Duodenal mucosa (tissue), 2 donors: Measurements from ENCODE around the gene WNT8B.

Source experiments
- H3K27ac ChIP-seq: one replicate; pipeline ENCODE4 v1.7.0; 2013; ENCODE audit warnings: low read depth, low read length
- H3K27me3 ChIP-seq, 2 donors: one replicate each; pipeline ENCODE4 v1.7.0; 2013; ENCODE audit warnings: low read length in 2 of 2, control low read depth in 1 of 2; ENCODE audit not compliant: insufficient read depth in 2 of 2, control insufficient read depth in 1 of 2
- H3K36me3 ChIP-seq, 2 donors: one replicate each; pipeline ENCODE4 v1.7.0; 2013; ENCODE audit warnings: low read length in 2 of 2, control low read depth in 1 of 2; ENCODE audit not compliant: insufficient read depth in 2 of 2, control insufficient read depth in 1 of 2
- H3K4me1 ChIP-seq, 2 donors: one replicate each; pipeline ENCODE4 v1.7.0; 2013; ENCODE audit warnings: low read length in 2 of 2, control low read depth in 1 of 2; ENCODE audit not compliant: insufficient read depth in 2 of 2, control insufficient read depth in 1 of 2
- H3K4me3 ChIP-seq, 2 donors: one replicate each; pipeline ENCODE4 v1.7.0; 2013; ENCODE audit warnings: low read length in 2 of 2, low read depth in 1 of 2
- H3K9ac ChIP-seq, 2 donors: one replicate each; pipeline ENCODE4 v1.7.0; 2013; ENCODE audit warnings: low read length in 2 of 2, low read depth in 1 of 2
- H3K9me3 ChIP-seq, 2 donors: one replicate each; pipeline ENCODE4 v1.7.0; 2013; ENCODE audit warnings: low read length in 2 of 2, control low read depth in 1 of 2; ENCODE audit not compliant: control insufficient read depth in 1 of 2

Gene WNT8B

GRCh38 chr10:100510533-100511308 is 47.9 kb downstream of the WNT8B start:
- Histone ChIP-seq H3K27me3 (no peaks in the 10 kb centered on the region), H3K4me1 (no peaks in the 10 kb centered on the region), H3K9ac (no peak overlapping the region), H3K4me3 (no peak overlapping the region), H3K36me3 (peaks cover 0 to 20% of the 10 kb centered on the region in 2 donors), H3K9me3 (no peaks in the 10 kb centered on the region), H3K27ac (no peak overlapping the region)

DNA sequence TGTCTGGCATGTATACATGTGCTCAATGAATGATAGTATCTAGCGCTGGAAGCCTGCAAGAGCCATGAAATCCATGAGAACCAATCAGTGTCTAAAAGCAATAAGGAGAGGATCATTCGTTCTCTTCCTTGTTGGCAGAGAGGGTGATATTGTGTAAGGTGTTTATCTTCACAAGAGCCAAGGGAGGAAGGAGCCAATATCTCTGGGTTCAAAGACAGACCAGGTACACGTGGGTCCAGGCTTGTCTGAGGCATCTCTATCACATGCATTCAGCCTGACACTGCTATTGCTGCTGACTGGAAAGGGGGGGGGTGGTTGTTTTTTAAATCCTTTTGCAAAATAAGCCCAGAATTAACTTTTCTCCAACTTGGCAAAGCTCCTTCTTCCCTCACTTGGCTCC is 52.8 kb downstream of the WNT8B start:
- H3K27me3 ChIP-seq = peaks cover 3 to 4% of the 10 kb centered on the region in 2 donors
- no peaks in the 10 kb centered on the region for H3K9me3 ChIP-seq
- peaks cover 0 to 7% of the 10 kb centered on the region in 2 donors for H3K4me1 ChIP-seq
- no peaks in the 10 kb centered on the region for H3K36me3 ChIP-seq
- H3K27ac ChIP-seq = no peak overlapping the region
- no peak overlapping the region for H3K4me3 ChIP-seq
- no peak overlapping the region for H3K9ac ChIP-seq

- Histone ChIP-seq H3K4me3 (no peak overlapping the region), H3K36me3 (no peaks in the 10 kb centered on the region), H3K27ac (no peak overlapping the region), H3K27me3 (peaks cover 3 to 4% of the 10 kb centered on the region in 2 donors), H3K4me1 (peaks cover 0 to 7% of the 10 kb centered on the region in 2 donors), H3K9ac (no peak overlapping the region), H3K9me3 (no peaks in the 10 kb centered on the region)
Observed at GRCh38 chr10:100516847-100517246, 54.0 kb downstream of the WNT8B start.

DNA sequence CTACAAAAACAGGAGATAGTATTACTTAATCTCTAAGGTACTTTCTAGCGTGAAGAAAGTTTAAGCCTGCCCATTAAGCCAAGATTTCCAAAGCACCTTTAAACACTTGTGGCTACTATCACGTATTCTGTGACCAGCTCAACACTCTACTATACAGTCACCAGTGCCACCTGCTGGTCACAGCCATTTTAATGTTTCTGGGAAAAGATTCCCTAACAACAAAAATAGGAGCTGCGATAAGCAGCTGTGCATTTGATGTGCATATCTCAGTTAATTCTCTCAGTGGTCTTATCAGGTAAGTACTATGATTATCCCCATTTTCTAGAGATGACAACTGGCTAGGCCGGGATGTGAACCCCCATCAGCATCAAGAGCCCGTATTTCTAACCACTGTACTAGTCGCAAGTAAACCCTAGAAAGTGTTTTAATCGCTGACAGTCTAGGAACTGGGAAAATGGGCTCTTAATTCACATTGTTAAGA is 56.0 kb downstream of the WNT8B start:
- peak overlapping the region; percentile 43 to 57 for H3K4me3 ChIP-seq
- H3K4me1 ChIP-seq = peaks cover 0 to 7% of the 10 kb centered on the region in 2 donors
- no peak overlapping the region for H3K27ac ChIP-seq
- peaks cover 3 to 4% of the 10 kb centered on the region in 2 donors for H3K27me3 ChIP-seq
- no peaks in the 10 kb centered on the region for H3K9me3 ChIP-seq
- peak overlapping the region in 1 of 2 donors; percentile 38 for H3K9ac ChIP-seq
- peaks cover 7 to 10% of the 10 kb centered on the region in 2 donors for H3K36me3 ChIP-seq

DNA sequence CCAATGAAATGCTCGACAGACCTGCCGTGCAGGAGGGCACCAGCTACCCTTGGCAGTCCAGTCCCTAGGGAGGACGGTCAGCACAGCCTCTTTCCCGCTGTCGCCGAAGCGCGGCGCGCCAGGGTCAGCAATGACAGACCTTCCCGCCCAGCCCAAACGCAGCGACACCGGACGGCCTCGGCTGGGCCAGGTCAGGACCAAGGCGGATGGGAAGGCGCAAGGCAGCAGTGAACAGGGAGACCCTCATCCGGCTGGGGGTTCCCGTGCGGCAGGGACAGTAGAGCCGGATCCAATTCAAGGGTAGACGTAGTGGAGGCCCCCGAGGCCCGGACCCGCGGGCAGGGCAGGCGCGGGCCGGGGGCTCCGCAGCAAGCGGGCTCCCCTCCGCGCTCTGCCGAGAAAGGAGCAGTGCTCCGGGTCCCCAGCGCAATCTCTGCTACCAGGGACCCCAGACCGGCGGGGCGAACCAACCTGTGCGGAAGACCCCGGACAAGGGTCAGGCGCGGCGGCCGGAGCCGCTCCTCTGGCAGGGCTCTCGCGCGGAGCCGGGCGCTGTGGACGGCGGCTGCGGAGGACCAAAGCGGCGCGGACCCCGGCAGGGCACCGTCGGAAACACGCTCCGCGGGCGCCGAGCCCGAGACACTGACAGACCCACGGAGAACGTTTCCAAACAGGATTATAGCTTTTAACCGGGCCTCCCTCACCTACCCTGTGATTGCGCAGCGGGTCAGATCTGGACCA is 56.7 kb downstream of the WNT8B start, which contains the start of gene SEC31B:
SEC31B (minus strand) TSS at position 551 of the 741 bp plus-strand sequence. CDS start 2,909 bp downstream, outside the sequence.
- Histone ChIP-seq H3K27me3 (peaks cover 3 to 4% of the 10 kb centered on the region in 2 donors), H3K9me3 (no peaks in the 10 kb centered on the region), H3K4me1 (peaks cover 0 to 7% of the 10 kb centered on the region in 2 donors), H3K4me3 (peak within 1 kb of the TSS; percentile 43 to 57), H3K36me3 (peaks cover 13 to 17% of the 10 kb centered on the region in 2 donors), H3K27ac (no peak within 1 kb of the TSS), H3K9ac (peak within 1 kb of the TSS; percentile 38 to 47)

DNA sequence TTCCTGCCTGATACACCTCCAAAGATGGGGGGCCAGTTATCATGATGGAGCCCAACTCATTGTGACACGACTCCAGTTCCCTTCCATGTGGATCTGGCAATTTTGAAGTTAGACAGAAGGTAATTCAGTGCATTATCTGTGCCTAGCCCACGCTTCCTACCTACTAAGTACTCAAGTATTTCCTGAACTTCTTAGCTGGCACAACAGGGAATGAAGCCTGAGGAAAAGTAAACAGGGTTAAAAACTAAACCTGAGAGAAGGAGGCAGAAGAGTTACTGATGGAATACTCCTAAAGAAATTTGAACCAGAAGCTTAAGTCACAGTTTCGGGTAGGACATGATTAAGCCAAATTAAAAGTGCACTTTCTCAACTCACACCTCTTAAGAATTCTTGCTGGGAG is 58.0 kb downstream of the WNT8B start:
- Histone ChIP-seq H3K27me3 (peaks cover 3 to 4% of the 10 kb centered on the region in 2 donors), H3K36me3 (peaks cover 18 to 30% of the 10 kb centered on the region in 2 donors), H3K9me3 (no peaks in the 10 kb centered on the region), H3K27ac (no peak overlapping the region), H3K4me1 (peaks cover 0 to 7% of the 10 kb centered on the region in 2 donors), H3K9ac (no peak overlapping the region), H3K4me3 (no peak overlapping the region)

GRCh38 chr10:100522107-100522801 is 59.4 kb downstream of the WNT8B start:
- H3K36me3 ChIP-seq = peaks cover 29 to 44% of the 10 kb centered on the region in 2 donors

DNA sequence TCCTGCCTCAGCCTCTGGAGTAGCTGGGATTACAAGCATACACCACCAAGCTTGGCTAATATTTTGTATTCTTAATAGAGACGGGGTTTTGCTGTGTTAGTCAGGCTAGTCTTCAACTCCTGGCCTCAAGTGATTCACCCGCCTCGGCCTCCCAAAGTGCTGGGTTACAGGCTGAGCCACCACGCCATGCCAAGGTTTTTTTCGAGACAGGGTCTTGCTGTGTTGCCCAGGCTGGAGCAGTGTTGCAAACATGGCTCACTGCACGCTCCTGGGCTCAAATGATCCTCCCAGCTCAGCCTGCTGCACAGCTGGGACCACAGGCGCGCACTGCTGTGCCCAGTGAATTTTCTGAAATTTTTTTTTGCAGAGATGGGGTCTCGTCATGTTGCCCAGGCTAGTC is 60.1 kb downstream of the WNT8B start:
- Histone ChIP-seq H3K9ac (no peak overlapping the region), H3K27me3 (peaks cover 3 to 4% of the 10 kb centered on the region in 2 donors), H3K9me3 (no peaks in the 10 kb centered on the region), H3K27ac (no peak overlapping the region), H3K4me3 (no peak overlapping the region), H3K36me3 (peaks cover 29 to 44% of the 10 kb centered on the region in 2 donors), H3K4me1 (peaks cover 0 to 9% of the 10 kb centered on the region in 2 donors)

More at GRCh38 chr10:100522107-100522801, 59.4 kb downstream of the WNT8B start:
- H3K27ac ChIP-seq = no peak overlapping the region
- H3K4me3 ChIP-seq = no peak overlapping the region
- H3K4me1 ChIP-seq = peaks cover 0 to 7% of the 10 kb centered on the region in 2 donors
- no peak overlapping the region for H3K9ac ChIP-seq
- H3K27me3 ChIP-seq = peaks cover 3 to 4% of the 10 kb centered on the region in 2 donors
- H3K9me3 ChIP-seq = no peaks in the 10 kb centered on the region

- Histone ChIP-seq H3K9ac (no peak overlapping the region), H3K36me3 (peaks cover 29 to 44% of the 10 kb centered on the region in 2 donors), H3K27me3 (peaks cover 3% of the 10 kb centered on the region in 2 donors), H3K4me3 (no peak overlapping the region), H3K9me3 (no peaks in the 10 kb centered on the region), H3K4me1 (peaks cover 8 to 17% of the 10 kb centered on the region in 2 donors), H3K27ac (no peak overlapping the region)
Observed at GRCh38 chr10:100524206-100524605, 61.4 kb downstream of the WNT8B start.
